Heart right ventricle (tissue), 16 donors: ENCODE results near the gene NOPCHAP1. TPM values are rescaled to one million over a fixed set of nuclear protein-coding genes. Genes with fewer than 3 reads are reported as not detected.
"Not testable (repeated sequence)": the region's sequence is repeated elsewhere in the genome, so short reads cannot be mapped to it uniquely, and the experiment has no call there.

Experiments used
- ATAC-seq, 8 donors: fragments of 200-7000 bp; cut with Tn5 transposase; one replicate each; pipeline ENCODE4 v1.9.1; 2020; ENCODE audit warnings: mild to moderate bottlenecking in 8 of 8, moderate library complexity in 8 of 8, moderate number of reproducible peaks in 1 of 8
- DNase-seq, 2 donors: peaks; one replicate each; pipeline ENCODE4 v3.0.0-alpha.2; 2020
- H3K27ac ChIP-seq, 10 donors: fragments of 200-600 bp; sonication (generic) in 2 of 10; one replicate each; pipeline versions ENCODE4 v1.5.0 to v1.8.0; 2020 to 2022; ENCODE audit warnings: mild to moderate bottlenecking in 3 of 10
- H3K27me3 ChIP-seq, 7 donors: fragments of 200-600 bp; one replicate each; pipeline ENCODE4 v1.8.0; 2021 to 2022; ENCODE audit warnings: mild to moderate bottlenecking in 2 of 7
- H3K36me3 ChIP-seq, 9 donors: fragments of 200-600 bp; sonication (generic) in 1 of 9; one replicate each; pipeline versions ENCODE4 v1.5.0 to v1.8.0; 2020 to 2022; ENCODE audit warnings: mild to moderate bottlenecking in 2 of 9
- H3K4me1 ChIP-seq, 9 donors: fragments of 200-600 bp; sonication (generic) in 1 of 9; one replicate each; pipeline versions ENCODE4 v1.5.0 to v1.8.0; 2020 to 2022; ENCODE audit warnings: mild to moderate bottlenecking in 4 of 9
- H3K4me3 ChIP-seq, 10 donors: fragments of 200-600 bp; sonication (generic) in 2 of 10; one replicate each; pipeline versions ENCODE4 v1.5.0 to v1.8.0; 2020 to 2022; ENCODE audit warnings: mild to moderate bottlenecking in 7 of 10, moderate library complexity in 2 of 10
- H3K9me3 ChIP-seq, 11 donors: fragments of 200-600 bp in 10 of 11; sonication (generic) in 2 of 11; one replicate each; pipeline versions ENCODE4 v1.5.0 to v1.8.0; 2013 to 2022; ENCODE audit warnings: mild to moderate bottlenecking in 2 of 11, control low read depth in 1 of 11, moderate library complexity in 1 of 11
- WGBS, 2 donors: extraction: QIAGEN DNeasy Blood & Tissue Kit; methylation state at CpG; one replicate each; pipeline ENCODE4 v1.1.7; 2013; ENCODE audit warnings: inconsistent platforms in 1 of 2; 5-methylcytosine and 5-hydroxymethylcytosine counted together
- intact Hi-C, 10 donors: fragments of 100-400 bp; cut with DNase I; formaldehyde crosslinking; loops; one replicate each; pipeline versions ENCODE4 v1.11.1 to v1.14.2; 2022
- polyA plus RNA-seq, 2 donors: library from polyadenylated mRNA; stranded (reverse); fragments of 200-250 nt; gene quantifications; one replicate each; pipeline ENCODE4 v1.2.3, GENCODE V29; 2013
- total RNA-seq, 10 donors: library from RNA; stranded (reverse); fragmentation: NEBNext Ultra II Directional in 3 of 10; extraction: Animal tissue kit (Norgen Biotek cat#: 25700) in 3 of 10; gene quantifications; one replicate each; pipeline versions ENCODE4 v1.2.1 to v1.2.4, GENCODE V29; 2021 to 2023
- TF ChIP-seq, protein P1 (sequence below), 9 donors: fragments of 200-600 bp; sonication (generic) in 2 of 9; IDR thresholded peaks; one replicate each; pipeline versions ENCODE4 v1.5.0 to v1.8.0; 2021 to 2022; ENCODE audit warnings: antibody characterized with exemption in 9 of 9, mild to moderate bottlenecking in 5 of 9, moderate library complexity in 1 of 9
- donor health status: Arrhythmogenic right ventricular cardiomyopathy.
- donor health status: ischemic (EF 13 %, LVEDD 7.1; RV severe dilation, severe dysfunction).
- donor health status: healthy with polysubstance abuse.
- donor health status: DM: no; HTN: yes; CAD: no.
- donor health status: DM: no; HTN: no; CAD: no.
- donor health status: ischemic (EF 25% LVEDD 6.9; RV normal size, moderate dysfunction).
- donor health status: ischemic (EF 25% LVEDD 5.7; RV mildly dilated, moderate dysfunction).
- donor health status: healthy.
- donor health status: DM: yes; HTN: yes; CAD: no.
- donor health status: Ischemic cardiomyopathy.
- donor health status: ischemic (EF 35%, LVEDD 5.7; RV mildly dilated, moderate dysfunction).
- donor health status: nonischemic (EF 11% LVEDD 7.7; RV severe dilation, severe dysfunction).
- donor health status: DM: yes; HTN: yes; CAD: no.
- donor health status: PGD.
- donor health status: ischemic (EF 29% LVEDD 5.4; RV normal size, mild dysfunction).
- donor health status: nonischemic (EF 23%, LVEDD 6.1; RV moderate dilation, normal function).

The NOPCHAP1 gene
- total and polyA plus RNA-seq, 12 donors = 4.5 to 14.5 (median 10.9) TPM

DNA sequence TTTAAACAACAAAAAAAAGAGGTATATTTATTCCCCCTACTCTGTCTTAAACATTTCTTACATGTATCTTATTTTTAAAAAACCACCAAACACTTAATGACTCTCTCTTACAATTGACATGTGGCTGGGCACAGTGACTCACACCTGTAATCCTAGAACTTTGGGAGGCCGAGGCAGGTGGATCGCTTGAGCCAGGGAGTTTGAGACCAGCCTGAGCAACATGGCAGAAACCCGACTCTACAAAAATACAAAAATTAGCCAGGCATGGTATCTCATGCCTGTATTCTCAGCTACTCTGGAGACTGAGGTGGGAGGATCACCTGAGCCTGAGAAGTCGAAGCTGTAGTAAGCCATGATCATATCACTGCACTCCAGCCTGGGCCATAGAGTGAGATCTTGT, 44.0 kb upstream of the NOPCHAP1 start:
- peaks cover 0 to 5% (median 0%) of the 10 kb centered on the region in 7 donors for H3K27me3 ChIP-seq
- H3K36me3 ChIP-seq = no peaks in the 10 kb centered on the region
- WGBS, 2 donors = 88 to 96% methylated on average over 4 of the region's 4 CpGs
- H3K9me3 ChIP-seq = peaks cover 0 to 7% (median 0%) of the 10 kb centered on the region in 11 donors
- DNase-seq (no peak), ATAC-seq (no peak)
- no peaks in the 10 kb centered on the region for H3K4me1 ChIP-seq
- TF ChIP-seq, protein P1, sequence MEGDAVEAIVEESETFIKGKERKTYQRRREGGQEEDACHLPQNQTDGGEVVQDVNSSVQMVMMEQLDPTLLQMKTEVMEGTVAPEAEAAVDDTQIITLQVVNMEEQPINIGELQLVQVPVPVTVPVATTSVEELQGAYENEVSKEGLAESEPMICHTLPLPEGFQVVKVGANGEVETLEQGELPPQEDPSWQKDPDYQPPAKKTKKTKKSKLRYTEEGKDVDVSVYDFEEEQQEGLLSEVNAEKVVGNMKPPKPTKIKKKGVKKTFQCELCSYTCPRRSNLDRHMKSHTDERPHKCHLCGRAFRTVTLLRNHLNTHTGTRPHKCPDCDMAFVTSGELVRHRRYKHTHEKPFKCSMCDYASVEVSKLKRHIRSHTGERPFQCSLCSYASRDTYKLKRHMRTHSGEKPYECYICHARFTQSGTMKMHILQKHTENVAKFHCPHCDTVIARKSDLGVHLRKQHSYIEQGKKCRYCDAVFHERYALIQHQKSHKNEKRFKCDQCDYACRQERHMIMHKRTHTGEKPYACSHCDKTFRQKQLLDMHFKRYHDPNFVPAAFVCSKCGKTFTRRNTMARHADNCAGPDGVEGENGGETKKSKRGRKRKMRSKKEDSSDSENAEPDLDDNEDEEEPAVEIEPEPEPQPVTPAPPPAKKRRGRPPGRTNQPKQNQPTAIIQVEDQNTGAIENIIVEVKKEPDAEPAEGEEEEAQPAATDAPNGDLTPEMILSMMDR (IDR thresholded peaks at IDR 0.05) = no peak
- H3K27ac ChIP-seq = no peak overlapping the region
- intact Hi-C loops = no loop called here
- no peak overlapping the region for H3K4me3 ChIP-seq

DNA sequence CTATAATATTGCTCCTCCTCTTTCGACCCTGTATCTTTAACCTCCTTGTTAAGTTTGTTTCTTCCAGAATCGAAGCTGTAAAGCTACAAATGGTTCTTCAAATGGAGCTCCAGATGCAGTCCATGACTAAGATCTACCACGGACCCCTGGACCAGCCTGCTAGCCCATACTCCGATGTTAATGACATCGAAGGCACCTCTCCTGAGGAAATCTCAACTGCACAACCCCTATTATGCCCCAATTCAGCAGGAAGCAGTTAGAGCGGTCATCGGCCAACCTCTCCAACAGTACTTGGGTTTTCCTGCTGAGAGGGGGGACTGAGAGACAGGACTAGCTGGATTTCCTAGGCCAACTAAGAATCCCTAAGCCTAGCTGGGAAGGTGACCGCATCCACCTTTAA, 42.7 kb upstream of the NOPCHAP1 start:
- H3K9me3 ChIP-seq, H3K4me3 ChIP-seq, H3K36me3 ChIP-seq, intact Hi-C loops, DNase-seq, H3K4me1 ChIP-seq, H3K27ac ChIP-seq, H3K27me3 ChIP-seq, ATAC-seq: not testable (repeated sequence)
- 89 to 95% methylated on average over 8 of the region's 8 CpGs for WGBS, 2 donors

DNA sequence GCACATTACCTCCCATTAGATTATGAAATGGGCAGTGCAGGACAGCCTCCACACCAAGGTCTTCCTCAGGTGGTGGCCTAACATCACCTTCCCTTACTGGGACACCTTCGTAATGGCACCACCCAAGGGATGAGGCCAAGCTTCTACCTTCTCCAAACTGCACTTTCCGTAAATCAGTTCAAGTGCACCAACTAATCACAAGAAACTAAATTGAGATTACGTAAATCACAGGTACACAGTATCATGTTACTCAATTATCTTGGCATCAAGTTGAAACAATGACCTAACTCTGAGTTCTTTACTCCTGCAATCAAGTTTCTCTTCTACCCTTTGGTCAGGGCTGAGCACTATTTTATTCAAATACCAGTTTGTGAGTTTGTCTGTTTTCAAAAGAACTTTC, 41.9 kb upstream of the NOPCHAP1 start:
- intact Hi-C loops = no loop called here
- Histone ChIP-seq H3K4me3 (no peak overlapping the region), H3K36me3 (no peaks in the 10 kb centered on the region), H3K4me1 (no peaks in the 10 kb centered on the region), H3K27me3 (peaks cover 0 to 5% (median 0%) of the 10 kb centered on the region in 7 donors), H3K27ac (no peak overlapping the region), H3K9me3 (peaks cover 0 to 7% (median 0%) of the 10 kb centered on the region in 11 donors)
- no peak for DNase-seq
- no peak for ATAC-seq
- TF ChIP-seq, protein P1 (IDR thresholded peaks at IDR 0.05) = no peak
- 95 to 98% methylated on average over 3 of the region's 3 CpGs for WGBS, 2 donors

DNA sequence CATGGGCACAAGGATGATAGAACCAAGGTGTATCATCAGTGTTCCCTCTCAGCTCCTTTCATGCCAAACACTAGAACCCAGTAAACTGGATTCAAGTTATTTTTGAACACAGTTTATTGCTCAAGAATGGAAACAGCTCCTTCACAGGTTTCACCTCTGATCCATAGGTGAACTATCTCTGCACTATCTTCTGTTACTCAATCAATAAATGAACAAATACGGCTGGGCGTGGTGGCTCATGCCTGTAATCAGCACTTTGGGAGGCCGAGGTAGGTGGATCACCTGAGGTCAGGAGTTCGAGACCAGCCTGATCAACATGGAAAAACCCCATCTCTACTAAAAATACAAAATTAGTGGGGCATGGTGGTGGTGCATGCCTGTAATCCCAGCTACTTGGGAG, 37.4 kb upstream of the NOPCHAP1 start:
- H3K4me1 ChIP-seq, H3K4me3 ChIP-seq, H3K27ac ChIP-seq, H3K36me3 ChIP-seq, H3K9me3 ChIP-seq, DNase-seq, H3K27me3 ChIP-seq, ATAC-seq, intact Hi-C loops: not testable (repeated sequence)
- WGBS, 2 donors = 94 to 95% methylated on average over 4 of the region's 4 CpGs

DNA sequence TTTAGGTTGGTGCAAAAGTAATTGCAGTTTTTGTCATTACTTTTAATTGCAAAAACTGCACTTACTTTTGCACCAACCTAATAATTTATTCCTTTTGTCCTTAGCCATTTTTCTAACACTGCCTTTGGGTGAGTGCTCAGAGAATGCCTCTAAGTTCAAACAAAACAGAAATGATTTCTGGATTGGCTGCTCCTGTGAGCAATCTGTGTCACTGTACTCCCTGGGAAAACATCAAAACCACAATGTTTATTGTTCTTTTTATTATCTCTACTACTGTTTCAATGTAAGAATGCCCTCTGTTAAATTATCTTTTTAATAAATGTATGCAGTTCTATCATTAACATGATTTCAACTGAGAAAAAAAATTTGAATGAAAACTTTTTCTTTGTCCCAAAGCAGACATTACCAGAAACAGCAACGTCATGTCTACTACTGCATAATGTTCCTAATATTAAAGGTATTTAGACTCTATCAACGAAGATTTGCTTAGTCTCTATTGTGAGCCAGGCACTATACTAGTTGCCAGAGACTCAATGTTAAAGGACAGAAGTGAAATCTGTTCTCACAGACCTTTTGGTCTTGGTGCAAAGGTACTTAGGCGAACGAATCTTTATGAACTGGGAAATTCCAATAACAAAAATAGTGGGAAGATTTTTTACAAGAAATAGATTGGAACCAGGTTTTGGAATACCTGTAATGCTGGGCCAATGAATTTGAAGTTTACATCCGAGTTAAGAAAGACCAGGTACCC, 34.2 kb upstream of the NOPCHAP1 start:
- ATAC-seq = no peak
- TF ChIP-seq, protein P1 (IDR thresholded peaks at IDR 0.05) = no peak
- H3K27me3 ChIP-seq = peaks cover 0 to 6% (median 0%) of the 10 kb centered on the region in 7 donors
- H3K27ac ChIP-seq = no peak overlapping the region
- H3K36me3 ChIP-seq = no peaks in the 10 kb centered on the region
- no peak for DNase-seq
- H3K4me3 ChIP-seq = no peak overlapping the region
- intact Hi-C loops = no loop called here
- peaks cover 0 to 6% (median 0%) of the 10 kb centered on the region in 9 donors for H3K4me1 ChIP-seq
- H3K9me3 ChIP-seq = no peaks in the 10 kb centered on the region
- 88% methylated on average over 5 of the region's 5 CpGs for WGBS, 2 donors
